Lower leg skin (tissue), 4 donors: ENCODE data around the gene HSDL2. TPM values are rescaled to one million over a fixed set of nuclear protein-coding genes. Genes with fewer than 3 reads are reported as not detected.

Experiments used
- DNase-seq, 2 donors: peaks; one replicate each; pipeline ENCODE4 v3.0.0-alpha.2; 2019; ENCODE audit warnings: low spot score in 2 of 2
- H3K4me3 ChIP-seq: fragments of 200-600 bp; sonication (generic); 2 replicates; pipeline ENCODE4 v1.5.1; 2017; ENCODE audit warnings: mild to moderate bottlenecking, low read depth; ENCODE audit not compliant: poor library complexity, severe bottlenecking
- CTCF ChIP-seq, 3 donors: fragments of 450-650 bp; IDR thresholded peaks; one replicate each; pipeline ENCODE4 v1.5.1; 2016; ENCODE audit warnings: antibody characterized with exemption in 3 of 3, mild to moderate bottlenecking in 3 of 3, moderate library complexity in 2 of 3
- POLR2A ChIP-seq, 2 donors: fragments of 450-650 bp; IDR thresholded peaks; one replicate each; pipeline ENCODE4 v1.6.1; 2016 to 2017; ENCODE audit warnings: antibody characterized with exemption in 2 of 2, mild to moderate bottlenecking in 1 of 2, moderate library complexity in 1 of 2
- WGBS, 2 donors: methylation state at CpG; one replicate each; pipeline ENCODE4 v1.1.5; 2018; 5-methylcytosine and 5-hydroxymethylcytosine counted together
- intact Hi-C: fragments of 100-400 bp; cut with DNase I; formaldehyde crosslinking; loops from one replicate; pipeline ENCODE4 v1.15.0; 2023; ENCODE audit warnings: low total_unique reads
- total RNA-seq, 4 donors: library from RNA; depleted of rRNA; stranded (reverse); fragments of >200 nt; gene quantifications; one replicate each; pipeline ENCODE4 v1.1.0, GENCODE V29; 2016

HSDL2 gene
- total RNA-seq, 4 donors from 2014 or later: 26.7 to 52.8 (median 50.2) TPM

- TF ChIP-seq CTCF (IDR thresholded peaks at IDR 0.05): no peak
- TF ChIP-seq POLR2A (IDR thresholded peaks at IDR 0.05): no peak
- DNase-seq: no peak
- 70 to 94% methylated on average over 2 of the region's 2 CpGs for WGBS, 2 donors
- no peak overlapping the region for H3K4me3 ChIP-seq
- intact Hi-C loops: no loop called here
Measured at GRCh38 chr9:112446080-112446479, 66.2 kb downstream of the HSDL2 start.

GRCh38 chr9:112446526-112446925 lies 66.6 kb downstream of the HSDL2 start:
- intact Hi-C loops: no loop called here
- H3K4me3 ChIP-seq: no peak overlapping the region
- TF ChIP-seq POLR2A (IDR thresholded peaks at IDR 0.05): no peak
- TF ChIP-seq CTCF (IDR thresholded peaks at IDR 0.05): no peak
- 59 to 63% methylated on average over 2 of the region's 2 CpGs for WGBS, 2 donors
- no peak for DNase-seq

GRCh38 chr9:112447283-112447761 lies 67.4 kb downstream of the HSDL2 start:
- no peak for TF ChIP-seq POLR2A (IDR thresholded peaks at IDR 0.05)
- no peak for TF ChIP-seq CTCF (IDR thresholded peaks at IDR 0.05)
- DNase-seq: peak in 1 of 2 donors; percentile 21
- intact Hi-C loops: no loop called here
- WGBS, 2 donors: 29 to 31% methylated on average over 2 of the region's 2 CpGs
- H3K4me3 ChIP-seq: no peak overlapping the region

- TF ChIP-seq CTCF (IDR thresholded peaks at IDR 0.05) (no peak), POLR2A (IDR thresholded peaks at IDR 0.05) (no peak)
- 100% methylated on average over 1 of the region's 1 CpG for WGBS, 2 donors
Measured at GRCh38 chr9:112462855-112463254, 82.9 kb downstream of the HSDL2 start.

GRCh38 chr9:112465352-112465751 lies 85.4 kb downstream of the HSDL2 start:
- TF ChIP-seq POLR2A (IDR thresholded peaks at IDR 0.05): no peak
- no peak for TF ChIP-seq CTCF (IDR thresholded peaks at IDR 0.05)
- WGBS, 2 donors: 88 to 98% methylated on average over 4 of the region's 4 CpGs
- intact Hi-C loops: no loop called here
- no peak overlapping the region for H3K4me3 ChIP-seq
- DNase-seq: no peak

More at GRCh38 chr9:112462855-112463254, 82.9 kb downstream of the HSDL2 start:
- no peak for DNase-seq
- intact Hi-C loops: no loop called here
- no peak overlapping the region for H3K4me3 ChIP-seq

- H3K4me3 ChIP-seq: no peak overlapping the region
- intact Hi-C loops: no loop called here
- no peak for DNase-seq
- WGBS, 2 donors: 84 to 88% methylated on average over 3 of the region's 3 CpGs
- TF ChIP-seq CTCF (IDR thresholded peaks at IDR 0.05): no peak
- no peak for TF ChIP-seq POLR2A (IDR thresholded peaks at IDR 0.05)
Measured at GRCh38 chr9:112472996-112473395, 93.1 kb downstream of the HSDL2 start.
